PFSK-1 (cell line): ENCODE measurements around the gene CAPN5.

Experiments used
- POLR2AphosphoS5 ChIP-seq: IDR thresholded peaks from 2 replicates; pipeline ENCODE4 v1.6.1; 2012; ENCODE audit warnings: low read depth, mild to moderate bottlenecking, control low read depth, low read length, moderate library complexity
- SIN3A ChIP-seq: IDR thresholded peaks from 2 replicates; pipeline ENCODE4 v1.6.1; 2012; ENCODE audit warnings: mild to moderate bottlenecking, low read length, moderate library complexity, borderline replicate concordance; ENCODE audit not compliant: insufficient read depth
- TAF1 ChIP-seq: IDR thresholded peaks from 2 replicates; pipeline ENCODE4 v1.6.1; 2012; ENCODE audit warnings: low read length, control low read depth, borderline replicate concordance; ENCODE audit not compliant: insufficient read depth
- TF ChIP-seq, protein P1 (sequence below), 2 experiments: IDR thresholded peaks; 2 replicates each; pipeline versions ENCODE4 v1.6.1 to v1.8.0; 2011 to 2012; ENCODE audit warnings: low read depth in 2 of 2, low read length in 2 of 2, control low read depth in 1 of 2, inconsistent platforms in 1 of 2, mild to moderate bottlenecking in 1 of 2, moderate library complexity in 1 of 2; ENCODE audit not compliant: insufficient read depth in 1 of 2

DNA sequence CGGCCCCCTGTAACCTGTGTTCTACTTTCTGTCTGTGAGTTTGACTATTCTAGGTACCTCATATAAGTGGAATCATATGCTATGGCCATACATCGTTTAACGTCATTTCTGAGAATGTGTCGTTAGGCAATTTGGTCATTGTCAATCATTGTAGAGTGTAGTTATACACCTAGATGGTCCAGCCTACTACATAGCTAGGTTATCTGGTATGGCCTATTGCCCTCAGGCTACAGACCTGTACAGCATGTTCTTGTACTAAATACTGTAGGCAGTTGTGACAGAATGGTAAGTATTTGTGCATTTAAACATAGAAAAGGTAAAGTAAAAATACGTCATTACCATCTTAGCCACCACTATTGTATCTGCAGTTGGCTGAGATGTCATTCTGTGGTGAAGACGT lies 96.5 kb downstream of the CAPN5 start:
- TF ChIP-seq TAF1: no peak
- TF ChIP-seq, protein P1, sequence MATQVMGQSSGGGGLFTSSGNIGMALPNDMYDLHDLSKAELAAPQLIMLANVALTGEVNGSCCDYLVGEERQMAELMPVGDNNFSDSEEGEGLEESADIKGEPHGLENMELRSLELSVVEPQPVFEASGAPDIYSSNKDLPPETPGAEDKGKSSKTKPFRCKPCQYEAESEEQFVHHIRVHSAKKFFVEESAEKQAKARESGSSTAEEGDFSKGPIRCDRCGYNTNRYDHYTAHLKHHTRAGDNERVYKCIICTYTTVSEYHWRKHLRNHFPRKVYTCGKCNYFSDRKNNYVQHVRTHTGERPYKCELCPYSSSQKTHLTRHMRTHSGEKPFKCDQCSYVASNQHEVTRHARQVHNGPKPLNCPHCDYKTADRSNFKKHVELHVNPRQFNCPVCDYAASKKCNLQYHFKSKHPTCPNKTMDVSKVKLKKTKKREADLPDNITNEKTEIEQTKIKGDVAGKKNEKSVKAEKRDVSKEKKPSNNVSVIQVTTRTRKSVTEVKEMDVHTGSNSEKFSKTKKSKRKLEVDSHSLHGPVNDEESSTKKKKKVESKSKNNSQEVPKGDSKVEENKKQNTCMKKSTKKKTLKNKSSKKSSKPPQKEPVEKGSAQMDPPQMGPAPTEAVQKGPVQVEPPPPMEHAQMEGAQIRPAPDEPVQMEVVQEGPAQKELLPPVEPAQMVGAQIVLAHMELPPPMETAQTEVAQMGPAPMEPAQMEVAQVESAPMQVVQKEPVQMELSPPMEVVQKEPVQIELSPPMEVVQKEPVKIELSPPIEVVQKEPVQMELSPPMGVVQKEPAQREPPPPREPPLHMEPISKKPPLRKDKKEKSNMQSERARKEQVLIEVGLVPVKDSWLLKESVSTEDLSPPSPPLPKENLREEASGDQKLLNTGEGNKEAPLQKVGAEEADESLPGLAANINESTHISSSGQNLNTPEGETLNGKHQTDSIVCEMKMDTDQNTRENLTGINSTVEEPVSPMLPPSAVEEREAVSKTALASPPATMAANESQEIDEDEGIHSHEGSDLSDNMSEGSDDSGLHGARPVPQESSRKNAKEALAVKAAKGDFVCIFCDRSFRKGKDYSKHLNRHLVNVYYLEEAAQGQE (IDR thresholded peaks at IDR 0.05; ENCODE audit: insufficient read depth in 1 of 2, low read depth in 2 of 2, low read length in 2 of 2): no peak
- no peak for TF ChIP-seq SIN3A
- TF ChIP-seq POLR2AphosphoS5: no peak
